Measurements from ENCODE around the gene HELB.

DNA sequence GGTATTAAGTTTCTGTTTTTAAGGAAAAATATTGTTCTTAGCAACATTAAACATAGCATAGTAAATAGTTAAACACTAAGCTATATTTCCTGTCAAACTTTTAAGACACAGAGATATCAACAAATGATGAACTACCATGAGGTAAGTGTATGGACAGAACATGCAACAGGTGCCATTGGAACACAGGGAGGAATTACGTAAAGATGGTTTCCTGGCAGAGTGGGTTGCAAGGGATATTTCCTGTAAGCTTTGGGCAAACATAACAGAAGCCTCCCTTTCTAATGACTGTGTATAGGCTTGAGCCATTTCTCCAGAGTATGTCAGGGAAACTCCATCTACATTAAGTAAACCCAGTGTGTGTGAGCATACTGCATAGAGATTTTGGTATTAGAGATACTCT is 31.7 kb upstream of the HELB start:
- TF ChIP-seq, protein P1, sequence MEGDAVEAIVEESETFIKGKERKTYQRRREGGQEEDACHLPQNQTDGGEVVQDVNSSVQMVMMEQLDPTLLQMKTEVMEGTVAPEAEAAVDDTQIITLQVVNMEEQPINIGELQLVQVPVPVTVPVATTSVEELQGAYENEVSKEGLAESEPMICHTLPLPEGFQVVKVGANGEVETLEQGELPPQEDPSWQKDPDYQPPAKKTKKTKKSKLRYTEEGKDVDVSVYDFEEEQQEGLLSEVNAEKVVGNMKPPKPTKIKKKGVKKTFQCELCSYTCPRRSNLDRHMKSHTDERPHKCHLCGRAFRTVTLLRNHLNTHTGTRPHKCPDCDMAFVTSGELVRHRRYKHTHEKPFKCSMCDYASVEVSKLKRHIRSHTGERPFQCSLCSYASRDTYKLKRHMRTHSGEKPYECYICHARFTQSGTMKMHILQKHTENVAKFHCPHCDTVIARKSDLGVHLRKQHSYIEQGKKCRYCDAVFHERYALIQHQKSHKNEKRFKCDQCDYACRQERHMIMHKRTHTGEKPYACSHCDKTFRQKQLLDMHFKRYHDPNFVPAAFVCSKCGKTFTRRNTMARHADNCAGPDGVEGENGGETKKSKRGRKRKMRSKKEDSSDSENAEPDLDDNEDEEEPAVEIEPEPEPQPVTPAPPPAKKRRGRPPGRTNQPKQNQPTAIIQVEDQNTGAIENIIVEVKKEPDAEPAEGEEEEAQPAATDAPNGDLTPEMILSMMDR (IDR thresholded peaks at IDR 0.05; ENCODE audit: low read depth, low read length, missing input control) = no peak
- TF ChIP-seq TAF1 (conservative IDR thresholded peaks at IDR 0.05) (no peak), FOXA1 (IDR thresholded peaks at IDR 0.05) (no peak), GABPA (IDR thresholded peaks at IDR 0.05 in 1 of 2, conservative IDR thresholded peaks at IDR 0.05 in 1 of 2) (no peak), RAD21 (IDR thresholded peaks at IDR 0.05) (no peak), HNF4G (IDR thresholded peaks at IDR 0.05) (no peak), YY1 (IDR thresholded peaks at IDR 0.05) (no peak)
- TF ChIP-seq, protein P2, sequence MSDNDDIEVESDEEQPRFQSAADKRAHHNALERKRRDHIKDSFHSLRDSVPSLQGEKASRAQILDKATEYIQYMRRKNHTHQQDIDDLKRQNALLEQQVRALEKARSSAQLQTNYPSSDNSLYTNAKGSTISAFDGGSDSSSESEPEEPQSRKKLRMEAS (IDR thresholded peaks at IDR 0.05) = no peak
